DND-41 (cell line): Measurements from ENCODE around the gene MROH2A.

Source experiments
- CTCF ChIP-seq: IDR thresholded peaks from 2 replicates; pipeline ENCODE4 v1.5.1; 2012; ENCODE audit warnings: borderline replicate concordance, low read length, moderate library complexity, mild to moderate bottlenecking; ENCODE audit not compliant: poor library complexity, severe bottlenecking; ENCODE audit errors: extremely low read depth
- EZH2 ChIP-seq: IDR thresholded peaks from 3 replicates; pipeline ENCODE4 v1.6.1; 2012; ENCODE audit warnings: borderline replicate concordance, low read depth, mild to moderate bottlenecking, moderate library complexity, low read length, inconsistent platforms; ENCODE audit not compliant: severe bottlenecking

GRCh38 chr2:233832869-233833311 is 54.8 kb downstream of the MROH2A start:
- TF ChIP-seq CTCF (peak; percentile 43), EZH2 (no peak)
